Neural cell (in vitro differentiated cells): ENCODE measurements around the gene ARL8A. TPM values are rescaled to one million over a fixed set of nuclear protein-coding genes. Genes with fewer than 3 reads are reported as not detected.

Source experiments
- H2AFZ ChIP-seq: fragments of 200-600, 300-800 bp; sonication (generic), shearing (Covaris generic); 2 replicates; pipeline ENCODE4 v1.6.0; 2014; ENCODE audit warnings: low read depth, mild to moderate bottlenecking, antibody characterized with exemption, low read length, moderate library complexity
- H3F3A ChIP-seq: fragments of 200-600 bp; shearing (Covaris generic); 2 replicates; pipeline ENCODE4 v1.6.1; 2016; ENCODE audit warnings: mild to moderate bottlenecking, moderate library complexity, mixed read lengths, antibody characterized with exemption, low read length; ENCODE audit not compliant: insufficient read depth, poor library complexity, severe bottlenecking
- H3K27ac ChIP-seq: fragments of 200-600, 300-800 bp; sonication (generic), shearing (Covaris generic); 2 replicates; pipeline ENCODE4 v1.5.1; 2014; ENCODE audit warnings: mild to moderate bottlenecking, low read length, moderate library complexity
- H3K27me3 ChIP-seq: fragments of 300-800, 200-600 bp; sonication (generic), shearing (Covaris generic); 2 replicates; pipeline ENCODE4 v1.6.0; 2014; ENCODE audit warnings: mild to moderate bottlenecking, low read depth, low read length, moderate library complexity; ENCODE audit not compliant: insufficient read depth
- H3K36me3 ChIP-seq: fragments of 300-800, 200-600 bp; sonication (generic), shearing (Covaris generic); 2 replicates; pipeline ENCODE4 v1.5.1; 2014; ENCODE audit warnings: mild to moderate bottlenecking, antibody characterized with exemption, low read length, moderate library complexity; ENCODE audit not compliant: insufficient read depth
- H3K4me2 ChIP-seq: fragments of 300-800, 200-600 bp; sonication (generic), shearing (Covaris generic); 2 replicates; pipeline ENCODE4 v1.6.0; 2014; ENCODE audit warnings: mild to moderate bottlenecking, low read length
- H3K4me3 ChIP-seq: fragments of 300-800, 200-600 bp; sonication (generic), shearing (Covaris generic); 2 replicates; pipeline ENCODE4 v1.5.1; 2014; ENCODE audit warnings: mild to moderate bottlenecking, low read length, moderate library complexity
- H3K79me2 ChIP-seq: fragments of 200-600 bp; shearing (Covaris generic); replicated peaks from 2 replicates; pipeline ENCODE4 v1.6.0; 2014; ENCODE audit warnings: mild to moderate bottlenecking, low read length, moderate library complexity; ENCODE audit not compliant: insufficient read depth
- H3K9ac ChIP-seq: fragments of 300-800, 200-600 bp; sonication (generic), shearing (Covaris generic); 2 replicates; pipeline ENCODE4 v1.6.1; 2016; ENCODE audit warnings: mild to moderate bottlenecking, low read length, mixed read lengths
- H3K9me2 ChIP-seq: fragments of 200-600 bp; shearing (Covaris generic); 2 replicates; pipeline ENCODE4 v1.6.1; 2016; ENCODE audit warnings: mild to moderate bottlenecking, low read length, mixed read lengths; ENCODE audit not compliant: insufficient read depth
- H3K9me3 ChIP-seq: fragments of 200-600, 300-800 bp; sonication (generic), shearing (Covaris generic); 2 replicates; pipeline ENCODE4 v1.6.1; 2016; ENCODE audit warnings: mild to moderate bottlenecking, mixed run types, low read length, moderate library complexity, mixed read lengths
- H4K20me1 ChIP-seq: fragments of 200-600 bp; shearing (Covaris generic); 2 replicates; pipeline ENCODE4 v1.6.1; 2016; ENCODE audit warnings: mild to moderate bottlenecking, mixed run types; ENCODE audit not compliant: insufficient read depth
- CTCF ChIP-seq: fragments of 450-650 bp; IDR thresholded peaks from 2 replicates; pipeline ENCODE4 v1.5.1; 2014; ENCODE audit warnings: antibody characterized with exemption, mild to moderate bottlenecking, moderate library complexity; ENCODE audit not compliant: poor library complexity, severe bottlenecking
- EP300 ChIP-seq: fragments of 450-650 bp; conservative IDR thresholded peaks from 2 replicates; pipeline ENCODE4 v1.6.1; 2014; ENCODE audit warnings: antibody characterized with exemption, mild to moderate bottlenecking, moderate library complexity; ENCODE audit not compliant: poor library complexity, severe bottlenecking
- EZH2 ChIP-seq: fragments of 200-600, 300-800 bp; shearing (Covaris generic), sonication (generic); IDR thresholded peaks from 2 replicates; pipeline ENCODE4 v1.6.1; 2014; ENCODE audit warnings: antibody characterized with exemption, low read length, borderline replicate concordance, mild to moderate bottlenecking; ENCODE audit not compliant: insufficient read depth, poor library complexity, severe bottlenecking
- MXI1 ChIP-seq: fragments of 450-650 bp; conservative IDR thresholded peaks from 2 replicates; pipeline ENCODE4 v1.6.1; 2014; ENCODE audit warnings: antibody characterized with exemption, mild to moderate bottlenecking; ENCODE audit not compliant: poor library complexity, severe bottlenecking
- POLR2AphosphoS5 ChIP-seq: IDR thresholded peaks from 2 replicates; pipeline ENCODE4 v1.6.1; 2012
- RAD21 ChIP-seq: fragments of 450-650 bp; conservative IDR thresholded peaks from 2 replicates; pipeline ENCODE4 v1.6.1; 2014; ENCODE audit warnings: antibody characterized with exemption, mild to moderate bottlenecking, moderate library complexity
- REST ChIP-seq: IDR thresholded peaks from 2 replicates; pipeline ENCODE4 v1.6.1; 2012; ENCODE audit warnings: borderline replicate concordance
- SMC3 ChIP-seq: fragments of 450-650 bp; conservative IDR thresholded peaks from 2 replicates; pipeline ENCODE4 v1.6.1; 2014; ENCODE audit warnings: antibody characterized with exemption, mild to moderate bottlenecking, moderate library complexity; ENCODE audit not compliant: poor library complexity
- TAF1 ChIP-seq: IDR thresholded peaks from 2 replicates; pipeline ENCODE4 v1.6.1; 2012; ENCODE audit warnings: low read depth
- polyA plus RNA-seq: library from polyadenylated mRNA; depleted of rRNA; stranded (reverse); fragments of >200 nt; gene quantifications from 2 replicates; pipeline ENCODE4 v1.2.3, GENCODE V29; 2014

The ARL8A gene
- polyA plus RNA-seq, 1 donor from 2014 or later, result 89.4 TPM

GRCh38 chr1:202133989-202134388, 10.5 kb downstream of the ARL8A start:
- Histone ChIP-seq H3F3A (no peaks in the 10 kb centered on the region), H2AFZ (no peak overlapping the region), H3K79me2 (no peaks in the 10 kb centered on the region), H3K4me2 (no peak overlapping the region), H3K9me3 (no peaks in the 10 kb centered on the region), H4K20me1 (no peaks in the 10 kb centered on the region), H3K27me3 (no peaks in the 10 kb centered on the region), H3K4me3 (no peak overlapping the region), H3K27ac (no peak overlapping the region), H3K9me2 (no peaks in the 10 kb centered on the region), H3K36me3 (no peaks in the 10 kb centered on the region), H3K9ac (no peak overlapping the region)
- TF ChIP-seq RAD21 (no peak), CTCF (no peak), EZH2 (no peak), POLR2AphosphoS5 (no peak), TAF1 (no peak), MXI1 (no peak), EP300 (no peak), SMC3 (no peak), REST (no peak)

GRCh38 chr1:202133496-202133895, 11.0 kb downstream of the ARL8A start:
- no peaks in the 10 kb centered on the region for H3F3A ChIP-seq
- no peaks in the 10 kb centered on the region for H3K79me2 ChIP-seq
- H4K20me1 ChIP-seq, result no peaks in the 10 kb centered on the region
- H3K9me2 ChIP-seq, result no peaks in the 10 kb centered on the region
- TF ChIP-seq EZH2 (no peak), EP300 (no peak), RAD21 (no peak), CTCF (no peak), SMC3 (no peak), TAF1 (no peak), MXI1 (no peak), REST (no peak), POLR2AphosphoS5 (no peak)
- H3K9ac ChIP-seq, result no peak overlapping the region
- H3K36me3 ChIP-seq, result no peaks in the 10 kb centered on the region
- no peak overlapping the region for H3K27ac ChIP-seq
- no peak overlapping the region for H3K4me2 ChIP-seq
- no peak overlapping the region for H3K4me3 ChIP-seq
- no peaks in the 10 kb centered on the region for H3K9me3 ChIP-seq
- no peak overlapping the region for H2AFZ ChIP-seq
- H3K27me3 ChIP-seq, result no peaks in the 10 kb centered on the region
